Measurements from ENCODE around the gene NFATC4.

Gene NFATC4

DNA sequence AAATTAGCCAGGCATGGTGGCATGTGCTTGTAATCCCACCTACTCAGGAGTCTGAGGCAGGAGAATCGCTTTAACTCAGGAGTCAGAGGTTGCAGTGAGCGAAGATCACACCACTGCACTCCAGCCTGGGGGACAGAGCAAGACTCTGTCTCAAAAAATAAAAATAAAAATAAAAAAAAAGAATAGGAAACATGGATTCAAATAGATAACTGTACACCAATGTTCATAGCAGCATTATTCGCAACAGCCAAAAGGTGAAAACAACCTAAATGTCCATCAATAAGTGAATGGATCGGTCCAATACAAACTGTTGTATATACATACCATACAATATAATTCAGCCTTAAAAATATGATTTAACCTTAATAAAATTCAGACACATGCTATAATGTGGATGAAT is 25.1 kb upstream of the NFATC4 start:
- TF ChIP-seq, protein P1, sequence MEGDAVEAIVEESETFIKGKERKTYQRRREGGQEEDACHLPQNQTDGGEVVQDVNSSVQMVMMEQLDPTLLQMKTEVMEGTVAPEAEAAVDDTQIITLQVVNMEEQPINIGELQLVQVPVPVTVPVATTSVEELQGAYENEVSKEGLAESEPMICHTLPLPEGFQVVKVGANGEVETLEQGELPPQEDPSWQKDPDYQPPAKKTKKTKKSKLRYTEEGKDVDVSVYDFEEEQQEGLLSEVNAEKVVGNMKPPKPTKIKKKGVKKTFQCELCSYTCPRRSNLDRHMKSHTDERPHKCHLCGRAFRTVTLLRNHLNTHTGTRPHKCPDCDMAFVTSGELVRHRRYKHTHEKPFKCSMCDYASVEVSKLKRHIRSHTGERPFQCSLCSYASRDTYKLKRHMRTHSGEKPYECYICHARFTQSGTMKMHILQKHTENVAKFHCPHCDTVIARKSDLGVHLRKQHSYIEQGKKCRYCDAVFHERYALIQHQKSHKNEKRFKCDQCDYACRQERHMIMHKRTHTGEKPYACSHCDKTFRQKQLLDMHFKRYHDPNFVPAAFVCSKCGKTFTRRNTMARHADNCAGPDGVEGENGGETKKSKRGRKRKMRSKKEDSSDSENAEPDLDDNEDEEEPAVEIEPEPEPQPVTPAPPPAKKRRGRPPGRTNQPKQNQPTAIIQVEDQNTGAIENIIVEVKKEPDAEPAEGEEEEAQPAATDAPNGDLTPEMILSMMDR (IDR thresholded peaks at IDR 0.05; ENCODE audit: unreplicated experiment in 3 of 3): no peak
- no peak overlapping the region for H3K4me3 Mint-ChIP-seq
- H3K9me3 Mint-ChIP-seq: no peaks in the 10 kb centered on the region
- H3K27ac Mint-ChIP-seq: no peak overlapping the region
- peaks cover 62% of the 10 kb centered on the region for H3K27me3 Mint-ChIP-seq (ENCODE audit: low read depth)
- no peaks in the 10 kb centered on the region for H3K4me1 Mint-ChIP-seq
- H3K36me3 Mint-ChIP-seq (ENCODE audit: low read depth): no peaks in the 10 kb centered on the region

DNA sequence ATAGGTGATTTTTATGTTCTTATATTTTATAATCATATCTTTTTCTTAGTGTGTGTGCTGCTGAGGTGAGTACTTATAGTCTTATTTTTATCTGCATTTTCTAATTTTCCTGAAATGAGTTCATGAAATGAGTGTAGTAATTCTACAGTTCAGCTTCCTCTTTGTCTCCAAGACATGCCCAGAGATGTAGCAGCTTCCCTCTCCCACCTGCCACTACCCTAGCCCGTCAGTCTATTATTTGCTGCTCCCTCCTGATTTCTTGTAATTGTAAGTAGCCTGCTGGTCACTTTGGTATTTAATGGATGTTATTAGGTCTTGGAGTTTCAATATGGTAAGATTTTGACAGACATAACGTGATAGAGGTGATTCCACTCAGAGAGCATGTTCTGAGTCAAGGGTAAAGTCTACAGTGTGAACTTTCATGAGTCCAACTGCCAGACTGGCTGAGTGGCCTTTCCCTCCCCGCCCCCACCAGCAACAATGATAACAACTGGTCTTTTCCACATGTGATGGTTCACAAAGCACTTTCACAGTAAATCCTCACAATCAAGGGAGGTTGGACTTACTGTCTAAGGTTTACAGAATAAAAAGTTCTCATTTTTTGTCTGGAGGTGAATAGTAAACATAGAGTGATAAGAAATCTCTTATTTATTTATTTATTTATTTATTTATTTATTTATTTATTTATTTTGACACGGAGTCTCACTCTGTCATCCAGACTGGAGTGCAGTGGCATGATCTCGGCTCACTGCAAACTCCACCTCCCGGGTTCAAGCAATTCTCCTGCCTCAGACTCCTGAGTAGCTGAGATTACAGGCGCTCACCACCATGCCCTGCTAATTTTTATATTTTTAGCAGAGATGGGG is 24.0 kb upstream of the NFATC4 start:
- TF ChIP-seq, protein P1 (IDR thresholded peaks at IDR 0.05; ENCODE audit: unreplicated experiment in 3 of 3): no peak
- Mint-ChIP-seq H3K4me3 (no peak overlapping the region), H3K4me1 (no peaks in the 10 kb centered on the region), H3K27ac (no peak overlapping the region), H3K27me3 (ENCODE audit: low read depth) (peaks cover 56% of the 10 kb centered on the region), H3K9me3 (no peaks in the 10 kb centered on the region), H3K36me3 (ENCODE audit: low read depth) (no peaks in the 10 kb centered on the region)

DNA sequence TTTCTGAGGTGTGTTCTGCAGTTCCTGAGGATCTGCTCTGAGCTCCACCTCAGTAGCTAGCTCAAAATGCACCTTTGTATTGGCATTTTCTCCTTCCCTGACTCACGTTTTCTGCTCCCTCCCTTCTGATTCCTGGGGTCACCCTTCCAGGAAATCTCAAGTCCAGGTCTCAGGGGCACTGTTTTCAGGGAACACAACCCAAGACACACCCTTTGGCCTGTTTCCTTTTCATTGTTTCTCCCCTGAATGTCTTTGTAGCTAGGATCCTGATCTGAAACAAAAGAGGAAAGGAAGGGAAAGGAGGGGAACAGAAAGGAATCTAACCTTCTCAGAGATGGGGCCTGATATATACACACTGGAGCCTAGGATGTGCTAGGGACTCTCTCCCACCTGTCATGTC is 20.9 kb upstream of the NFATC4 start:
- Mint-ChIP-seq H3K27ac (no peak overlapping the region), H3K36me3 (ENCODE audit: low read depth) (no peaks in the 10 kb centered on the region), H3K4me1 (no peaks in the 10 kb centered on the region), H3K9me3 (no peaks in the 10 kb centered on the region), H3K4me3 (no peak overlapping the region), H3K27me3 (ENCODE audit: low read depth) (peaks cover 50% of the 10 kb centered on the region)
- TF ChIP-seq, protein P1 (IDR thresholded peaks at IDR 0.05; ENCODE audit: unreplicated experiment in 3 of 3): no peak

DNA sequence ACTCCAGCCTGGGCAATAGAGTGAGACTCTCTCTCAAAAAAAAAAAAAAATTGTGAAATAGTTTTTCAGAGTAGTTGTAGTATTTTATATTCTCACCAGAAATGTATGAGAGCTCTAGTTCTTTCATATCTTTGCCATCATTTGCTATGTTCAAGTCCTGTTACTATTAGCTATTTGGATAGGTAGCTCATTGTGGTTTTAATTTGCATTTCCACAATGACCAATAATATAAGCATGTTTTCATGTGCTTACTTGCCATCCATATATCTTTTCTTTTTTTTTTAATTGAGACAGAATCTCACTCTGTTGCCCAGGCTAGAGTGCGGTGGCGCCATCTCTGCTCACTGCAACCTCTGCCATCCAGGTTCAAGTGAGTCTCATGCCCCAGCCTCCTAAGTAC is 19.8 kb upstream of the NFATC4 start:
- H3K4me1 Mint-ChIP-seq: no peaks in the 10 kb centered on the region
- no peak overlapping the region for H3K4me3 Mint-ChIP-seq
- H3K9me3 Mint-ChIP-seq: no peaks in the 10 kb centered on the region
- TF ChIP-seq, protein P1 (IDR thresholded peaks at IDR 0.05; ENCODE audit: unreplicated experiment in 3 of 3): no peak
- H3K36me3 Mint-ChIP-seq (ENCODE audit: low read depth): no peaks in the 10 kb centered on the region
- H3K27ac Mint-ChIP-seq: no peak overlapping the region
- H3K27me3 Mint-ChIP-seq (ENCODE audit: low read depth): peaks cover 49% of the 10 kb centered on the region

DNA sequence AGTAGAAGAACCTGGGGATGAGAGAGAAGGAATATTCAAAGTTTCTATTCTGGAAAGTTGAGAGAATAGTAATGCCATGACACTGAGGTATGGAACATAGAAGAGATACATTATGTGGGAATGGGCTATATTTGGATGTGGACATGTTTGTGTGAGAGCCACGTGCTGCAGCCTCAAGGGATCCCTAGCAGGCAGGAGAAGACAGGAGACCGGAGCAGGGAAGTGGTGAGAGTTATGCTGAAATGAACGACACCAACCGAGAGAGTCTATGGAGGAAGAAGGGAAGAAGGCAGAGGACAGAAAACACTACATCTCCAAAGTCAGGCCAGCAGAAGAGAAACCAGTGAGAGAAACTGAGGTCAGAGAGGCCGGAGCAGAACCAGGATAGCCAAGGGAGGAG is 18.2 kb upstream of the NFATC4 start:
- H3K27ac Mint-ChIP-seq: no peak overlapping the region
- TF ChIP-seq, protein P1 (IDR thresholded peaks at IDR 0.05; ENCODE audit: unreplicated experiment in 3 of 3): no peak
- no peaks in the 10 kb centered on the region for H3K9me3 Mint-ChIP-seq
- peaks cover 51% of the 10 kb centered on the region for H3K27me3 Mint-ChIP-seq (ENCODE audit: low read depth)
- H3K4me3 Mint-ChIP-seq: no peak overlapping the region
- no peaks in the 10 kb centered on the region for H3K36me3 Mint-ChIP-seq (ENCODE audit: low read depth)
- no peaks in the 10 kb centered on the region for H3K4me1 Mint-ChIP-seq

DNA sequence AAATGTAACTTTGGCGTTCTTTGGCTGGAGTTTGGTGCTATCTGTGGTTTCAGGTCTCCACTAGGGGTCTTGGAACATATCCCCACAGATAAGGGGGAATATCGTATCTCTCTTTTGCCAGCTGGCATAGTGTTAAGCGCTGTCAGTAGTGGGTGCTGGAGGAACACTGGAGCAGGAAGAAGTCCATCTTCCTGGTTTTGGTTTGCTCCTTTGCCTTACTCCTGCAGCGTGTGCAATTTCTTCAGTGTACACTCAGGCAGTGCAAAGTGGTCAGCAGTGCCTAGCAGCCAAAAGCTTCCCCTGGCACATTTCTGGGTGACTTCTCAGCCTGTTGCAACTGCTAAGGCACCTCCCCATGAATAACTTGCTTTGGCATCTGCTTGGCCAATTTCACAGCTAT is 16.5 kb upstream of the NFATC4 start:
- no peaks in the 10 kb centered on the region for H3K4me1 Mint-ChIP-seq
- H3K4me3 Mint-ChIP-seq: no peak overlapping the region
- peaks cover 42% of the 10 kb centered on the region for H3K27me3 Mint-ChIP-seq (ENCODE audit: low read depth)
- no peak overlapping the region for H3K27ac Mint-ChIP-seq
- no peaks in the 10 kb centered on the region for H3K36me3 Mint-ChIP-seq (ENCODE audit: low read depth)
- TF ChIP-seq, protein P1 (IDR thresholded peaks at IDR 0.05; ENCODE audit: unreplicated experiment in 3 of 3): no peak
- H3K9me3 Mint-ChIP-seq: no peaks in the 10 kb centered on the region
